Activated B cell treated with CpG ODN at 0.5 μM for 24 hours (primary cell): ENCODE measurements around the gene DGLUCY. TPM values are rescaled to one million over a fixed set of nuclear protein-coding genes. Genes with fewer than 3 reads are reported as not detected.

Source experiments
- ATAC-seq: fragments of 200-7000 bp; cut with Tn5 transposase; one replicate; pipeline ENCODE4 v1.10.0; 2021; ENCODE audit warnings: low read depth, mild to moderate bottlenecking, moderate library complexity
- CTCF ChIA-PET: fragments of 350-600 bp; sonication (Branson Sonifier 250); formaldehyde crosslinking; loops from one replicate; lab custom pipeline; 2021; ENCODE audit warnings: antibody characterized with exemption; lab: Charles Lee
- POLR2A ChIA-PET: fragments of 350-600 bp; sonication (Branson Sonifier 250); formaldehyde crosslinking; loops from one replicate; lab custom pipeline; 2021; ENCODE audit warnings: antibody characterized with exemption; lab: Charles Lee
- DNase-seq: peaks from one replicate; pipeline ENCODE4 v3.0.0; 2022
- H3K27ac Mint-ChIP-seq: one replicate; pipeline ENCODE4 v1.8.0; 2020; ENCODE audit warnings: mixed read lengths
- H3K27me3 Mint-ChIP-seq: one replicate; pipeline ENCODE4 v1.8.0; 2021; ENCODE audit warnings: mixed read lengths
- H3K36me3 Mint-ChIP-seq: one replicate; pipeline ENCODE4 v1.8.0; 2021; ENCODE audit warnings: low read depth, mixed read lengths
- H3K4me1 Mint-ChIP-seq: one replicate; pipeline ENCODE4 v1.8.0; 2021; ENCODE audit warnings: mixed read lengths
- H3K4me3 Mint-ChIP-seq: one replicate; pipeline ENCODE4 v1.8.0; 2020; ENCODE audit warnings: mild to moderate bottlenecking, mixed read lengths
- H3K9me3 Mint-ChIP-seq: one replicate; pipeline ENCODE4 v1.8.0; 2020; ENCODE audit warnings: mixed read lengths
- intact Hi-C: fragments of 100-400 bp; cut with micrococcal nuclease; formaldehyde crosslinking; loops from one replicate; pipeline ENCODE4 v1.15.1; 2024
- total RNA-seq: library from RNA; stranded (reverse); gene quantifications from 2 replicates; pipeline ENCODE4 v1.2.3, GENCODE V29; 2022
- TF ChIP-seq, protein P1 (sequence below): fragments of 200-600 bp; IDR thresholded peaks from one replicate; pipeline ENCODE4 v1.8.0; 2022; ENCODE audit warnings: antibody characterized with exemption, mild to moderate bottlenecking

The DGLUCY gene
- total RNA-seq, 1 donor from 2014 or later, result 92.7 TPM

DNA sequence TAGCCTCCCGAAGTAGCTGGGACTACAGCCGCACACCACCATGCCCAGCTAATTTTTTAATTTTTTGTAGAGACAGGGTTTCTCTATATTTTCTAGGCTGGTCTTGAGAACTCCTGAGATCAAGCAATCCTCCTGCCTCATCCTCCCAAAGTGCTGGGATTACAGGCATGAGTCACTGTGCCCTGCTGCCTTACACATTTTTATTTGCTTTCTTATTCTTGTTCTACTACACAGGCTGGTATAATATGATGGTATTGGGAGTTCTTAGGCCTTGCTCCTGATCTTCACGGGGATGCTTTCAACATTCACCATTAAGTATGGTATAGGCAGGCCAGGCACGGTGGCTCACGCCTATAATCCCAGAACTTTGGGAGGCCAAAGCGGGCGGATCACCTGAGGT lies 21.2 kb downstream of the DGLUCY start:
- Mint-ChIP-seq H3K27me3 (no peaks in the 10 kb centered on the region), H3K9me3 (no peaks in the 10 kb centered on the region), H3K36me3 (peaks cover 42% of the 10 kb centered on the region), H3K4me3 (no peak overlapping the region), H3K27ac (no peak overlapping the region), H3K4me1 (peaks cover 7% of the 10 kb centered on the region)
- ChIA-PET POLR2A (no interaction called here), CTCF (no interaction called here)
- TF ChIP-seq, protein P1, sequence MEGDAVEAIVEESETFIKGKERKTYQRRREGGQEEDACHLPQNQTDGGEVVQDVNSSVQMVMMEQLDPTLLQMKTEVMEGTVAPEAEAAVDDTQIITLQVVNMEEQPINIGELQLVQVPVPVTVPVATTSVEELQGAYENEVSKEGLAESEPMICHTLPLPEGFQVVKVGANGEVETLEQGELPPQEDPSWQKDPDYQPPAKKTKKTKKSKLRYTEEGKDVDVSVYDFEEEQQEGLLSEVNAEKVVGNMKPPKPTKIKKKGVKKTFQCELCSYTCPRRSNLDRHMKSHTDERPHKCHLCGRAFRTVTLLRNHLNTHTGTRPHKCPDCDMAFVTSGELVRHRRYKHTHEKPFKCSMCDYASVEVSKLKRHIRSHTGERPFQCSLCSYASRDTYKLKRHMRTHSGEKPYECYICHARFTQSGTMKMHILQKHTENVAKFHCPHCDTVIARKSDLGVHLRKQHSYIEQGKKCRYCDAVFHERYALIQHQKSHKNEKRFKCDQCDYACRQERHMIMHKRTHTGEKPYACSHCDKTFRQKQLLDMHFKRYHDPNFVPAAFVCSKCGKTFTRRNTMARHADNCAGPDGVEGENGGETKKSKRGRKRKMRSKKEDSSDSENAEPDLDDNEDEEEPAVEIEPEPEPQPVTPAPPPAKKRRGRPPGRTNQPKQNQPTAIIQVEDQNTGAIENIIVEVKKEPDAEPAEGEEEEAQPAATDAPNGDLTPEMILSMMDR, result no peak
- ATAC-seq (no peak), DNase-seq (no peak)
- intact Hi-C loops, result no loop called here

DNA sequence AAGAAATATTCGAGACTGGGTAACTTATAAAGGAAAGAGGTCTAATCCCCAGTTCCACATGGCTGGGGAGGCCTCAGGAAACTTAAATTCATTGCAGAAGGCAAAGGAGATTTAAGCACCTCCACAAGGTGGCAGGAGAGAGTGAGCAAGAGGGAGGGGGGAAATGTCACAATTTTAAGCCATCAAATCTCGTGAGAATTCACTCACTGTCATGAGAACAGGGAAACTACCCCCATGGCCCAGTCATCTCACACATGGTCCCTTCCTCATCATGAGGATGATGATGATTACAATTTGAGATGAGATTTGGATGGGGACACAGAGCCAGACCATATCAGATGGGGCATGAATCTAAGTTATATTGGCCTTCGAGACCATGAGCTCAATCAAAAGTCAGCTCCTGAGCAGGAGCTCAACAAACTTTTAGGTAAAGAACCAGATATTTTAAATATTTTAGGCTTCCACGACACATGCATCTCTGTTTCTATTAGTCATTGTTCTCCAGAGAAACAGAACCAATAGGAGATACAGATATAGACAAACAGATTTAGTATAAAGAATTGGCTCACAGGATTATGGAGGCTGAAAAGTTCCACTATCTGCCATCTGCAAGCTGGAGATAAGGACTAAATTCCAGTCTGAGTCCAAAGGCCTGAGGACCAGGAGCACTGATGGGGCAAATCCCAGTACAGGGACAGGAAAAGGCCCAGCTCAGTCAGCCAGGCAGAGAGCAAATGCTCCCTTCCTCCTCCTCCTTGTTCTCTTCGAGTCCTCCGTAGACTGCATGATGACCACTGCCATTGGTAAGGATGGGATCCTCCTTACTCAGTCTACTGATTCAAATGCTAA lies 24.9 kb downstream of the DGLUCY start:
- POLR2A ChIA-PET, result interaction anchor here (0.9 kb wide), 1 partner anchor 24 kb away, joined by 4 read pairs; no protein-coding TSS in a partner anchor
- TF ChIP-seq, protein P1, result no peak
- CTCF ChIA-PET, result interaction anchor here (0.7 to 1.8 kb wide), 3 partner anchors 24 to 236 kb away, joined by 5 to 13 read pairs (median 7); no protein-coding TSS in a partner anchor
- DNase-seq, result no peak
- Mint-ChIP-seq H3K4me3 (no peak overlapping the region), H3K36me3 (peaks cover 21% of the 10 kb centered on the region), H3K4me1 (peaks cover 32% of the 10 kb centered on the region), H3K27ac (peak overlapping the region; percentile 69), H3K9me3 (no peaks in the 10 kb centered on the region), H3K27me3 (no peaks in the 10 kb centered on the region)
- ATAC-seq, result peak; percentile 29
- intact Hi-C loops, result loop anchor here (1.0 kb wide), 1 partner anchor 35 kb away; no protein-coding TSS in a partner anchor

DNA sequence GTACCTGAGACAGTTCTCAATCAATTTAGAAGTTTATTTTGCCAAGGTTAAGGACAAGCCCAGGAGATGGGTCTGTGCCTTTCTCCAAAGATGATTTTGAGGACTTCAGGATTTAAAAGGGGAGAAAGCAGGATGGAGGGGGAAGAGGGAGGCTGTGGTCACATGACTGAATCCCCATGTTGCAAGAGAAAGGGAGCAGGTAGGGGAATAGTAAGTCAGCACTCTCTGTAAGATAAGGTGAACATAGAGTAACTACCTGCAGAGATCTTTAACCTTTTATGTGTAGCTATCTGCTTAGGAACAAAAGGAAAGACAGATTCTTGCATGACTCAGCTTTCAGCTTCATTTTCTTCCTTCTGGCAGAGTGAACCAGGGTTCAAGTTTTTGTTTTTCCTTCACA lies 25.9 kb downstream of the DGLUCY start:
- H3K27me3 Mint-ChIP-seq, result no peaks in the 10 kb centered on the region
- TF ChIP-seq, protein P1, result no peak
- ChIA-PET POLR2A (interaction anchor here (1.1 kb wide), 1 partner anchor 25 kb away, joined by 4 read pairs; the partner anchor contains the start of gene DGLUCY), CTCF (no interaction called here)
- DNase-seq (no peak), ATAC-seq (no peak)
- no peaks in the 10 kb centered on the region for H3K9me3 Mint-ChIP-seq
- H3K4me3 Mint-ChIP-seq, result no peak overlapping the region
- H3K27ac Mint-ChIP-seq, result peak overlapping the region; percentile 65
- peaks cover 22% of the 10 kb centered on the region for H3K36me3 Mint-ChIP-seq
- H3K4me1 Mint-ChIP-seq, result peaks cover 40% of the 10 kb centered on the region
- intact Hi-C loops, result loop anchor here (5.0 to 10.0 kb wide), 2 partner anchors 152 to 235 kb away; no protein-coding TSS in a partner anchor

DNA sequence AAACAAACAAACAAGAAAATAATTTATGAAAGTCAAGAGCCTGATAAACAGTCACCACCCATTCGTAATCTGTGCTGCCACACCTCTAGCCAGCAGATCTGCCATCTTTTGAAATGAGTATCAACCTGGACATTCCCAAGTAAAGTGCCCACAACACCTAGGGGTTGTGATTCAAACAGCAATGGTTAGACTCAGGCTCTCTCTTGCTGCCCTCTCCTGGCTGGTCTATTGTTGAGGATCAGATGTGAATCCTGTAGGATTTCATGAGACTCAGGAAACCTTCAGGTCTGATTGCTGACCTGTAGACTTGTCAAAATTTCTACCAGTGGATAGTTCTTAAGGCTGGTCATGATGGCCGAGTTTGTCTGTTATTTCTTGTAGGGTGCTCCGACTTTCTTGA lies 26.8 kb downstream of the DGLUCY start:
- Mint-ChIP-seq H3K36me3 (peaks cover 27% of the 10 kb centered on the region), H3K4me1 (peaks cover 40% of the 10 kb centered on the region), H3K27ac (peak overlapping the region; percentile 47), H3K27me3 (no peaks in the 10 kb centered on the region), H3K4me3 (no peak overlapping the region), H3K9me3 (no peaks in the 10 kb centered on the region)
- no peak for ATAC-seq
- CTCF ChIA-PET, result no interaction called here
- TF ChIP-seq, protein P1, result no peak
- POLR2A ChIA-PET, result interaction anchor here (0.6 to 0.7 kb wide), 2 partner anchors 33 to 898 kb away, joined by 3 to 4 read pairs; no protein-coding TSS in a partner anchor
- intact Hi-C loops, result loop anchor here (5.0 to 10.0 kb wide), 2 partner anchors 153 to 236 kb away; no protein-coding TSS in a partner anchor
- DNase-seq, result no peak

DNA sequence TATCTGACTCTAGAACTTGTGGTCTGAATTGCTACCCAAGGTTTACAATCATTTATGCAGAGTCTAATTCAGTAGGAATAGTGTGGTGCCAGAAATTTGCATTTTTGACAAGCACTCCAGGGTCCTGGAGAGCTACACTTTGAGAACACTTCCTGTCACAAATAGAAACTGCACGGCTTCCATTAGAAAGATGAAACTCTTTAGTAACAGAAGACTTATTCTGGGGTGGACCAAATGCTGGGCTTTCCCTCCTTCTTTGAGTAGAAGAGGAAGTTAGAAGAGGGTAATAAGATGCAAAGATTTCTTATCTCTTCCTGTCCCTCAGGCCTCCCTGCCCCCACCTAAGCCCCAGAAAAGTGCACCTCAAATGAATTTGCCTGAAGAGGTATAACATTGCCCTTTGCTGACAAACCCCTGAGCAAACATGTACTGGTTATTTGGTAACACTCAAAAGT lies 28.4 kb downstream of the DGLUCY start:
- TF ChIP-seq, protein P1, result no peak
- DNase-seq, result peak; percentile 23
- H3K9me3 Mint-ChIP-seq, result no peaks in the 10 kb centered on the region
- H3K27ac Mint-ChIP-seq, result peak overlapping the region; percentile 89
- peak overlapping the region; percentile 51 for H3K4me3 Mint-ChIP-seq
- H3K4me1 Mint-ChIP-seq, result peaks cover 40% of the 10 kb centered on the region
- intact Hi-C loops, result loop anchor here (1.0 to 10.0 kb wide), 4 partner anchors 28 to 237 kb away; partner anchors contain the start of genes DGLUCY and RPS6KA5
- ATAC-seq, result peak; percentile 88
- ChIA-PET POLR2A (interaction anchor here (0.7 to 2.2 kb wide), 5 partner anchors 15 to 151 kb away, joined by 3 to 20 read pairs (median 4); partner anchors contain the start of genes DGLUCY and RPS6KA5), CTCF (interaction anchor here (1.2 to 1.8 kb wide), 2 partner anchors 31 to 78 kb away, joined by 3 to 6 read pairs; no protein-coding TSS in a partner anchor)
- H3K36me3 Mint-ChIP-seq, result peaks cover 42% of the 10 kb centered on the region
- H3K27me3 Mint-ChIP-seq, result no peaks in the 10 kb centered on the region
